HepG2 (cell line): ENCODE results near the gene CUL9. TPM values are rescaled to one million over a fixed set of nuclear protein-coding genes. Genes with fewer than 3 reads are reported as not detected.

ENCODE experiments used
- E2F5 ChIP-seq: sonication (generic); formaldehyde crosslinking; conservative IDR thresholded peaks from 2 replicates; pipeline ENCODE4 v1.4.0; 2020; ENCODE audit warnings: missing genetic modification reagents
- HMGXB4 ChIP-seq, 2 experiments: sonication (generic) in 1 of 2; formaldehyde crosslinking in 1 of 2; IDR thresholded peaks; 2 replicates each; pipeline versions ENCODE4 v1.4.0 to v1.6.1; 2018 to 2020; ENCODE audit warnings: missing genetic modification reagents in 2 of 2, borderline replicate concordance in 1 of 2, low read depth in 1 of 2, mild to moderate bottlenecking in 1 of 2, missing biosample characterization in 1 of 2
- KDM2A ChIP-seq: sonication (generic); formaldehyde crosslinking; IDR thresholded peaks from 2 replicates; pipeline ENCODE4 v1.4.0; 2020; ENCODE audit warnings: low read depth, missing genetic modification reagents, borderline replicate concordance
- MIER3 ChIP-seq: IDR thresholded peaks from 2 replicates; pipeline ENCODE4 v1.6.1; 2016; ENCODE audit warnings: missing compliant biosample characterization, borderline replicate concordance
- TAF15 ChIP-seq: fragments of 200-400 bp; formaldehyde crosslinking; IDR thresholded peaks from one replicate; pipeline ENCODE4 v1.6.1; 2018; ENCODE audit warnings: mild to moderate bottlenecking, low read depth, low read length; ENCODE audit not compliant: poor library complexity, severe bottlenecking
- ZBED4 ChIP-seq: sonication (generic); formaldehyde crosslinking; IDR thresholded peaks from 2 replicates; pipeline ENCODE4 v1.4.0; 2020; ENCODE audit warnings: missing genetic modification reagents, borderline replicate concordance
- ZHX1 ChIP-seq: sonication (generic); formaldehyde crosslinking; IDR thresholded peaks from 2 replicates; pipeline ENCODE4 v1.8.1; 2022; ENCODE audit warnings: low read depth, mild to moderate bottlenecking, missing genetic modification reagents
- ZNF3 ChIP-seq: IDR thresholded peaks from 2 replicates; pipeline ENCODE4 v1.7.0; 2017; ENCODE audit warnings: inconsistent platforms
- ZNF317 ChIP-seq: sonication (generic); formaldehyde crosslinking; IDR thresholded peaks from 2 replicates; pipeline ENCODE4 v1.5.0; 2020; ENCODE audit warnings: mild to moderate bottlenecking, missing genetic modification reagents
- ZNF331 ChIP-seq: sonication (generic); formaldehyde crosslinking; IDR thresholded peaks from 2 replicates; pipeline ENCODE4 v1.4.0; 2020; ENCODE audit warnings: missing genetic modification reagents
- ZNF781 ChIP-seq: sonication (generic); formaldehyde crosslinking; IDR thresholded peaks from 2 replicates; pipeline ENCODE4 v1.5.1; 2020; ENCODE audit warnings: borderline replicate concordance, mild to moderate bottlenecking, missing genetic modification reagents; ENCODE audit errors: not compliant biosample characterization
- polyA plus RNA-seq, 8 experiments: library from polyadenylated mRNA; depleted of rRNA in 3 of 8; stranded (reverse) in 7 of 8; unstranded in 1 of 8; fragments of >200 nt; fragmentation: Illumina TruSeq in 4 of 8; extraction: Trizol in 4 of 8; gene quantifications; 2 replicates each; pipeline versions ENCODE4 v1.2.1 to v1.2.3, GENCODE V29; 2011 to 2016; ENCODE audit warnings: low read depth in 4 of 8, missing spikeins in 1 of 8, mixed read lengths in 1 of 8; ENCODE audit not compliant: insufficient read depth in 1 of 8
- total RNA-seq, 5 experiments: library from RNA; depleted of rRNA; stranded (reverse); fragments of >200 nt; fragmentation: Illumina TruSeq; extraction: Trizol; gene quantifications; 2 replicates each; pipeline ENCODE4 v1.2.3, GENCODE V29; 2016; ENCODE audit warnings: low read depth in 1 of 5
- TF ChIP-seq, protein P1 (sequence below): sonication (generic); formaldehyde crosslinking; IDR thresholded peaks from 2 replicates; pipeline ENCODE4 v1.4.0; 2020; ENCODE audit warnings: low read depth, missing genetic modification reagents

Gene CUL9
- total and polyA plus RNA-seq, 2 of the 13 experiments (the other 11 are each of a cell fraction or from before 2014, with no cell fraction given): 11.4 to 13.7 TPM

DNA sequence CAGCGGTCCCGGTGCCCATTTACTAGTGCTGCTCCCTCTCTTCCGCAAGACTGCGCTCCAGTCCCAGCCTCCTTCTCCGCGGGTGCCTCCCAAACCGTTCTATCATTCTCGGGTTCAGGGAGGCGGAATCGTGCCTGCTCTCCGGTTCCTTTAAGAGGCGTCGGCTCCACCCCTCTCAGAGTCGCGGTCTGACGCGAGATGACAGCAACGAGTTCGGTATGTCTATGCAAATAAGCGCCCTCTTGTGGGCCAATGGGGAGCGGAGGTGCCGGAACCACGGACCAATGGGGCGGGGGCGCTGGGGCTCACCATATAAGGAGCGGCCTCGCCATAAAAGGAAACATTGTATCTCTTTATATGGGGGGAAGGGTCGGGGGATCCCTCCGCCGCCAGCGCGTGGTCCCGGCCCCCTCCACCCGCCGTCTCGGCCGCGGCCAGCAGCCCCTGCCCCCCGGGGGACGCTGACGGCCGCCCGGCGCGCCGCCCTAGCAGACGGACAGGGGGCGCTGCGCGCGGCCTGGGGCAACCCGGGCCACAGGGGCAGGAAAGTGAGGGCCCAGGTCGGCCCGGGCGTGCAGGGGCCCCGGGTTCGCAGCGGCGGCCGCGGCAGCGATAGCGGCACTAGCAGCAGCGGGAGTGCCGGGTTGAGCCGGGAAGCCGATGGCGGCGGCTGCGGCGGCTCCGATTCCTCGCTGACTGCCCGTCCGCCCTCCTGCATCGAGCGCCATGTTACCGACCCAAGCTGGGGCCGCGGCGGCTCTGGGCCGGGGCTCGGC is 10.9 kb upstream of the CUL9 start, which contains the start of gene SRF (continued):
- TF ChIP-seq, protein P1, sequence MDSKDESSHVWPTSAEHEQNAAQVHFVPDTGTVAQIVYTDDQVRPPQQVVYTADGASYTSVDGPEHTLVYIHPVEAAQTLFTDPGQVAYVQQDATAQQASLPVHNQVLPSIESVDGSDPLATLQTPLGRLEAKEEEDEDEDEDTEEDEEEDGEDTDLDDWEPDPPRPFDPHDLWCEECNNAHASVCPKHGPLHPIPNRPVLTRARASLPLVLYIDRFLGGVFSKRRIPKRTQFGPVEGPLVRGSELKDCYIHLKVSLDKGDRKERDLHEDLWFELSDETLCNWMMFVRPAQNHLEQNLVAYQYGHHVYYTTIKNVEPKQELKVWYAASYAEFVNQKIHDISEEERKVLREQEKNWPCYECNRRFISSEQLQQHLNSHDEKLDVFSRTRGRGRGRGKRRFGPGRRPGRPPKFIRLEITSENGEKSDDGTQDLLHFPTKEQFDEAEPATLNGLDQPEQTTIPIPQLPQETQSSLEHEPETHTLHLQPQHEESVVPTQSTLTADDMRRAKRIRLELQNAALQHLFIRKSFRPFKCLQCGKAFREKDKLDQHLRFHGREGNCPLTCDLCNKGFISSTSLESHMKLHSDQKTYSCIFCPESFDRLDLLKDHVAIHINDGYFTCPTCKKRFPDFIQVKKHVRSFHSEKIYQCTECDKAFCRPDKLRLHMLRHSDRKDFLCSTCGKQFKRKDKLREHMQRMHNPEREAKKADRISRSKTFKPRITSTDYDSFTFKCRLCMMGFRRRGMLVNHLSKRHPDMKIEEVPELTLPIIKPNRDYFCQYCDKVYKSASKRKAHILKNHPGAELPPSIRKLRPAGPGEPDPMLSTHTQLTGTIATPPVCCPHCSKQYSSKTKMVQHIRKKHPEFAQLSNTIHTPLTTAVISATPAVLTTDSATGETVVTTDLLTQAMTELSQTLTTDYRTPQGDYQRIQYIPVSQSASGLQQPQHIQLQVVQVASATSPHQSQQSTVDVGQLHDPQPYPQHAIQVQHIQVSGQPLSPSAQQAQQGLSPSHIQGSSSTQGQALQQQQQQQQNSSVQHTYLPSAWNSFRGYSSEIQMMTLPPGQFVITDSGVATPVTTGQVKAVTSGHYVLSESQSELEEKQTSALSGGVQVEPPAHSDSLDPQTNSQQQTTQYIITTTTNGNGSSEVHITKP (CRISPR knock-in tag): peak; percentile 18; the same call in 1 of the 2 replicates
- TF ChIP-seq MIER3 (CRISPR knock-in tag): peak; percentile 43; the same call in 1 of the 2 replicates
- TF ChIP-seq ZHX1 (CRISPR knock-in tag): peak; percentile 26; the same call in 1 of the 2 replicates
- TF ChIP-seq KDM2A: peak; percentile 19; the same call in 1 of the 2 replicates
- TF ChIP-seq ZNF3 (CRISPR knock-in tag): 0 out of 2 replicates have a peak, but pooled peaks have one; percentile 33
- TF ChIP-seq ZNF317 (CRISPR knock-in tag): no peak
- TF ChIP-seq ZNF331: peak; percentile 58; the same call in 1 of the 2 replicates
- peak; percentile 93 to 97 for TF ChIP-seq HMGXB4 (CRISPR knock-in tag; IDR thresholded peaks at IDR 0.05; ENCODE audit: borderline replicate concordance in 1 of 2, low read depth in 1 of 2)
- peak; percentile 88; the same call in 1 of the 2 replicates for TF ChIP-seq ZBED4 (CRISPR knock-in tag)
- TF ChIP-seq TAF15: no peak
- TF ChIP-seq ZNF781 (CRISPR knock-in tag): no peak
- TF ChIP-seq E2F5 (CRISPR knock-in tag): peak; percentile 62; the same call in 1 of the 2 replicates
